Bronchial epithelial cell (primary cell): ENCODE results near the gene CDC42BPA. TPM values are rescaled to one million over a fixed set of nuclear protein-coding genes. Genes with fewer than 3 reads are reported as not detected.
"Not testable (repeated sequence)": the region's sequence is repeated elsewhere in the genome, so short reads cannot be mapped to it uniquely, and the experiment has no call there.

ENCODE experiments used
- DNase-seq: peaks from one replicate; pipeline ENCODE4 v3.0.0-alpha.2; 2010; ENCODE audit warnings: low read depth
- FAIRE-seq: peaks from 2 replicates; lab custom pipeline; 2011; peaks lifted over from hg19 to GRCh38; lab: Jason Lieb, UNC
- H3K27me3 ChIP-seq: 2 replicates; pipeline ENCODE4 v1.5.1; 2011; ENCODE audit warnings: low read length; ENCODE audit not compliant: control insufficient read depth, insufficient read depth
- H3K36me3 ChIP-seq: 2 replicates; pipeline ENCODE4 v1.5.1; 2011; ENCODE audit warnings: low read length; ENCODE audit not compliant: control insufficient read depth, insufficient read depth
- H3K4me3 ChIP-seq: 2 replicates; pipeline ENCODE4 v1.5.1; 2011; ENCODE audit warnings: mild to moderate bottlenecking, low read depth, low read length, control low read depth
- total RNA-seq: library from RNA; depleted of rRNA; stranded (reverse); fragments of >200 nt; gene quantifications from 2 replicates; pipeline ENCODE4 v1.2.1, GENCODE V29; 2014
- TF ChIP-seq, protein P1 (sequence below): IDR thresholded peaks from 2 replicates; pipeline ENCODE4 v1.5.1; 2011; ENCODE audit warnings: mild to moderate bottlenecking, moderate library complexity, low read length, control low read depth, inconsistent platforms; ENCODE audit not compliant: insufficient read depth, severe bottlenecking

The CDC42BPA gene
- total RNA-seq, 1 donor from 2014 or later, result 25.8 TPM

DNA sequence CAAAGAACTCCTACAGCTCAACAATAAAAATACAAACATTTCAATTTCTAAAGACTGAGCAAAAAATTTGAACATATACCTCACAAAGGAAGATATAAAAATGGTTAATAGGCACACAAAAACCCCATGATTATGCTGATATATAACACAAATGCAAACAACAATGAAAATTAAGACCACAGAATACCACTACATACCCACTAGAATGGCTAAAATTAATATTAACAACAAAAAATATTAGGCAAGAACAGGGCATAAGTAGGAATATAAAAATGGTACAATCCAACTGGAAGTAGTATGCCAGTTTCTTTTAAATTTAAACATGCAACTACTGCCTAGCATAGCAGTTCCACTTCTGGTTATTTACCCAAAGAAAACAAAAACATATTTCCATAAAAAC, 77.3 kb downstream of the CDC42BPA start:
- FAIRE-seq, result no peak
- no peak for DNase-seq
- Histone ChIP-seq H3K27me3 (no peaks in the 10 kb centered on the region), H3K36me3 (no peaks in the 10 kb centered on the region), H3K4me3 (no peak overlapping the region)
- TF ChIP-seq, protein P1, sequence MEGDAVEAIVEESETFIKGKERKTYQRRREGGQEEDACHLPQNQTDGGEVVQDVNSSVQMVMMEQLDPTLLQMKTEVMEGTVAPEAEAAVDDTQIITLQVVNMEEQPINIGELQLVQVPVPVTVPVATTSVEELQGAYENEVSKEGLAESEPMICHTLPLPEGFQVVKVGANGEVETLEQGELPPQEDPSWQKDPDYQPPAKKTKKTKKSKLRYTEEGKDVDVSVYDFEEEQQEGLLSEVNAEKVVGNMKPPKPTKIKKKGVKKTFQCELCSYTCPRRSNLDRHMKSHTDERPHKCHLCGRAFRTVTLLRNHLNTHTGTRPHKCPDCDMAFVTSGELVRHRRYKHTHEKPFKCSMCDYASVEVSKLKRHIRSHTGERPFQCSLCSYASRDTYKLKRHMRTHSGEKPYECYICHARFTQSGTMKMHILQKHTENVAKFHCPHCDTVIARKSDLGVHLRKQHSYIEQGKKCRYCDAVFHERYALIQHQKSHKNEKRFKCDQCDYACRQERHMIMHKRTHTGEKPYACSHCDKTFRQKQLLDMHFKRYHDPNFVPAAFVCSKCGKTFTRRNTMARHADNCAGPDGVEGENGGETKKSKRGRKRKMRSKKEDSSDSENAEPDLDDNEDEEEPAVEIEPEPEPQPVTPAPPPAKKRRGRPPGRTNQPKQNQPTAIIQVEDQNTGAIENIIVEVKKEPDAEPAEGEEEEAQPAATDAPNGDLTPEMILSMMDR, result no peak

- DNase-seq, result peak; percentile 77
- FAIRE-seq, result no peak
- Histone ChIP-seq H3K27me3 (no peaks in the 10 kb centered on the region), H3K4me3 (no peak overlapping the region), H3K36me3 (no peaks in the 10 kb centered on the region)
- TF ChIP-seq, protein P1, result peak; percentile 49
Measured at GRCh38 chr1:227234998-227235405, 83.3 kb downstream of the CDC42BPA start.

GRCh38 chr1:227231128-227231527, 87.2 kb downstream of the CDC42BPA start:
- H3K27me3 ChIP-seq, DNase-seq, H3K36me3 ChIP-seq, FAIRE-seq, H3K4me3 ChIP-seq: not testable (repeated sequence)

DNA sequence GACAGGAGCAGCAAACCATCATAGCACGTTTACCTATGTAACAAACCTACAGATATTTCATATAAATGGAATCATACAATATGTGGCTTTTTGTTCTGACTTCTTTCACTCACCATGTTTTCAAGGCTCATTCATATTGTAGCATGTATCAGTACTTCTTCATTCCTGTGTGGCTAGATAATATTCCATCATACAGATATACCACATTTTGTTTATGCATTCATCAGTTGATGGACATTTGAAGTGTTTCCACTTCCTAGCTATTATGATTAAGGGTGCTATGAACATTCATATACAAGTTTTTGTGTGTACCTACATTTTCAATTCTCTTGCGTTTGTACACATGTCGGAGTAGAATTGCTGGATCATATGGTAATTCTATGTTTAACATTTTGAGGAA, 90.1 kb downstream of the CDC42BPA start:
- DNase-seq (no peak), FAIRE-seq (no peak)
- no peaks in the 10 kb centered on the region for H3K36me3 ChIP-seq
- TF ChIP-seq, protein P1, result no peak
- H3K4me3 ChIP-seq, result no peak overlapping the region
- no peaks in the 10 kb centered on the region for H3K27me3 ChIP-seq

- peak; percentile 64 for DNase-seq
- FAIRE-seq, result no peak
- Histone ChIP-seq H3K4me3 (no peak overlapping the region), H3K27me3 (no peaks in the 10 kb centered on the region), H3K36me3 (no peaks in the 10 kb centered on the region)
- TF ChIP-seq, protein P1, result no peak
Measured at GRCh38 chr1:227227761-227228160, 90.5 kb downstream of the CDC42BPA start.

- FAIRE-seq (peak; percentile 40), DNase-seq (peak; percentile 98)
- TF ChIP-seq, protein P1, result no peak
- no peaks in the 10 kb centered on the region for H3K36me3 ChIP-seq
- H3K27me3 ChIP-seq, result no peaks in the 10 kb centered on the region
- no peak overlapping the region for H3K4me3 ChIP-seq
Measured at GRCh38 chr1:227225715-227226346, 92.5 kb downstream of the CDC42BPA start.
